WTC11 (cell line): Measurements from ENCODE around the gene AOX1. TPM values are rescaled to one million over a fixed set of nuclear protein-coding genes. Genes with fewer than 3 reads are reported as not detected.
A peak's percentile ranks its signal among the peaks of the same experiment; 100 is the strongest.

Experiments used
- ATAC-seq: fragments of 200-7000 bp; cut with Tn5 transposase; 2 replicates; pipeline ENCODE4 v1.10.0; 2021; ENCODE audit warnings: mild to moderate bottlenecking, moderate library complexity
- CTCF ChIA-PET: fragments of 300-600 bp; sonication (Branson Sonifier 250); formaldehyde crosslinking; loops from one replicate; lab custom pipeline; 2021; ENCODE audit warnings: antibody characterized with exemption; lab: Charles Lee
- POLR2A ChIA-PET: fragments of 350-600 bp; sonication (Branson Sonifier 250); formaldehyde crosslinking; loops from one replicate; lab custom pipeline; 2021; ENCODE audit warnings: antibody characterized with exemption; lab: Charles Lee
- DNase-seq: peaks from one replicate; pipeline ENCODE4 v3.0.0; 2021; ENCODE audit warnings: low spot score
- H3K27ac Mint-ChIP-seq: 2 replicates; pipeline ENCODE4 v1.8.0; 2021; ENCODE audit warnings: mixed read lengths
- H3K27me3 Mint-ChIP-seq: 2 replicates; pipeline ENCODE4 v1.8.0; 2021; ENCODE audit warnings: low read depth, mild to moderate bottlenecking, moderate library complexity, mixed read lengths
- H3K36me3 Mint-ChIP-seq: 2 replicates; pipeline ENCODE4 v1.8.0; 2021; ENCODE audit warnings: mixed read lengths
- H3K4me1 Mint-ChIP-seq: 2 replicates; pipeline ENCODE4 v1.8.0; 2022; ENCODE audit warnings: mixed read lengths
- H3K4me3 Mint-ChIP-seq: 2 replicates; pipeline ENCODE4 v1.8.0; 2021; ENCODE audit warnings: mild to moderate bottlenecking, moderate library complexity, mixed read lengths
- H3K9me3 Mint-ChIP-seq: 2 replicates; pipeline ENCODE4 v1.8.0; 2021; ENCODE audit warnings: mixed read lengths
- ETV6 ChIP-seq: sonication (generic); formaldehyde crosslinking; IDR thresholded peaks from 2 replicates; pipeline ENCODE4 v1.8.1; 2022; ENCODE audit warnings: mild to moderate bottlenecking, missing genetic modification reagents
- FOXK1 ChIP-seq: sonication (generic); formaldehyde crosslinking; IDR thresholded peaks from 2 replicates; pipeline ENCODE4 v1.8.0; 2022; ENCODE audit warnings: mild to moderate bottlenecking, moderate library complexity, missing genetic modification reagents
- GRHL2 ChIP-seq: fragments of 250-450 bp; sonication (Bioruptor Pico); IDR thresholded peaks from 2 replicates; pipeline ENCODE4 v1.8.0; 2022; ENCODE audit warnings: mild to moderate bottlenecking, moderate library complexity; ENCODE audit not compliant: insufficient replicate concordance, severe bottlenecking
- MXD4 ChIP-seq: fragments of 250-450 bp; sonication (Bioruptor Pico); IDR thresholded peaks from 2 replicates; pipeline ENCODE4 v1.8.0; 2021; ENCODE audit warnings: mild to moderate bottlenecking, moderate library complexity, borderline replicate concordance
- NR2C2 ChIP-seq: sonication (generic); formaldehyde crosslinking; IDR thresholded peaks from 2 replicates; pipeline ENCODE4 v1.8.0; 2022; ENCODE audit warnings: mild to moderate bottlenecking, missing genetic modification reagents
- PRRX2 ChIP-seq: fragments of 250-450 bp; sonication (Bioruptor Pico); IDR thresholded peaks from 2 replicates; pipeline ENCODE4 v1.8.0; 2021; ENCODE audit warnings: mild to moderate bottlenecking
- SP1 ChIP-seq: sonication (generic); formaldehyde crosslinking; conservative IDR thresholded peaks from 2 replicates; pipeline ENCODE4 v1.8.1; 2022; ENCODE audit warnings: missing genetic modification reagents
- ZNF317 ChIP-seq: sonication (generic); formaldehyde crosslinking; IDR thresholded peaks from 2 replicates; pipeline ENCODE4 v1.8.1; 2023; ENCODE audit warnings: low read depth, mild to moderate bottlenecking, moderate library complexity, missing genetic modification reagents, borderline replicate concordance
- ZNF396 ChIP-seq: fragments of 250-450 bp; sonication (Bioruptor Pico); IDR thresholded peaks from 2 replicates; pipeline ENCODE4 v1.8.0; 2021; ENCODE audit warnings: mild to moderate bottlenecking, moderate library complexity, borderline replicate concordance
- total RNA-seq: library from RNA; stranded (reverse); gene quantifications from 3 replicates; pipeline ENCODE4 v1.2.3, GENCODE V29; 2021
- TF ChIP-seq, protein P1 (sequence below): fragments of 250-450 bp; sonication (Bioruptor Pico); IDR thresholded peaks from 2 replicates; pipeline ENCODE4 v1.9.0; 2021; ENCODE audit warnings: mild to moderate bottlenecking
- TF ChIP-seq, protein P2 (sequence below): fragments of 250-450 bp; sonication (Bioruptor Pico); IDR thresholded peaks from 2 replicates; pipeline ENCODE4 v1.8.0; 2021; ENCODE audit warnings: mild to moderate bottlenecking
- TF ChIP-seq, protein P3 (sequence below): sonication (generic); formaldehyde crosslinking; IDR thresholded peaks from 2 replicates; pipeline ENCODE4 v1.8.1; 2023; ENCODE audit warnings: mild to moderate bottlenecking, moderate library complexity, missing genetic modification reagents
- TF ChIP-seq, protein P4 (sequence below): sonication (generic); formaldehyde crosslinking; IDR thresholded peaks from 2 replicates; pipeline ENCODE4 v1.8.0; 2022; ENCODE audit warnings: mild to moderate bottlenecking, missing genetic modification reagents
- TF ChIP-seq, protein P5 (sequence below): sonication (generic); formaldehyde crosslinking; IDR thresholded peaks from 2 replicates; pipeline ENCODE4 v1.8.1; 2023; ENCODE audit warnings: mild to moderate bottlenecking, missing genetic modification reagents, borderline replicate concordance
- TF ChIP-seq, protein P6 (sequence below): sonication (generic); formaldehyde crosslinking; conservative IDR thresholded peaks from 2 replicates; pipeline ENCODE4 v1.8.1; 2023; ENCODE audit warnings: mild to moderate bottlenecking, low read depth, missing genetic modification reagents, moderate library complexity

Gene AOX1
- total RNA-seq, 1 experiment from 2014 or later = 4.8 TPM

DNA sequence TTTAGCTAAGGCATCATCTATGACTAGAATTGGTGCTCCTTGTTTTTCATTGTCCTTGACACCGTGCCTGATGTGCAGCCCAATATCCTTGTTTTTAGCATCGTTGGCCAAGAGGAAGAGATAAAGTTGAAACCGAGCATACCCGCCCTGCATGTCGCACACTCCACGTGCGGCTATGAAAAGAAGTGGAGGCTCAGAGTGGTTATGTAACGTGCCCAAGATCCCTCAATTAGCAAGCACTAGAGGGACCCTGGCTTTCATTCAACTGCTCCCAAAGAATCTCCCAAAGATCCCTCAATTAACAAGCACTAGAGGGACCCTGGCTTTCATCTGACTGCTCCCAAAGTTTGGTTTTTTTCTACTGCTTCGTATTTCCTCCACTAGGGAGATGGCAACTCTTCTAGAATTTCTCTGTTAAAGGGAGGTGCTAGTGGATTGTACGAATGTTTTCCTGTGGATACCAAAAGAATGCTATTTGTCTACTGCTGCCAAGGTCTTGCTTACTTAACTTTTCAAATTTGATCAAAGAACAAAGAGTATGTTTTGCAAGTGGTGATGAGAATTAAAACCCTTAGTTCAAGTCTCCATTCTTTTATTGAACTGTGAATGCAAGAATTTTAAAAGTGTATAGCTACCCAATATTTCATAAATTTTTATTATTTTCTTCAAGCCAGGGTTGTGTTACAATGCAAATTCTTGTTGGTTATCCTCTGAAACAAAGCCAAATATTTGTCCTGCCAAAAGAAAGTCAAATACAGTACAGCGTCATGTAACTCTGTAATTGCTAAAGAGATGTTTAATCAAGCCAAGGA lies 92.1 kb downstream of the AOX1 start:
- ChIA-PET POLR2A (no interaction called here), CTCF (no interaction called here)
- H3K27ac Mint-ChIP-seq = no peak overlapping the region
- H3K4me1 Mint-ChIP-seq = no peaks in the 10 kb centered on the region
- no peaks in the 10 kb centered on the region for H3K9me3 Mint-ChIP-seq
- ATAC-seq (peak; percentile 72), DNase-seq (no peak)
- no peaks in the 10 kb centered on the region for H3K36me3 Mint-ChIP-seq
- TF ChIP-seq MXD4 (CRISPR knock-in tag) (no peak), SP1 (CRISPR knock-in tag) (no peak)
- no peaks in the 10 kb centered on the region for H3K27me3 Mint-ChIP-seq
- H3K4me3 Mint-ChIP-seq = no peak overlapping the region

DNA sequence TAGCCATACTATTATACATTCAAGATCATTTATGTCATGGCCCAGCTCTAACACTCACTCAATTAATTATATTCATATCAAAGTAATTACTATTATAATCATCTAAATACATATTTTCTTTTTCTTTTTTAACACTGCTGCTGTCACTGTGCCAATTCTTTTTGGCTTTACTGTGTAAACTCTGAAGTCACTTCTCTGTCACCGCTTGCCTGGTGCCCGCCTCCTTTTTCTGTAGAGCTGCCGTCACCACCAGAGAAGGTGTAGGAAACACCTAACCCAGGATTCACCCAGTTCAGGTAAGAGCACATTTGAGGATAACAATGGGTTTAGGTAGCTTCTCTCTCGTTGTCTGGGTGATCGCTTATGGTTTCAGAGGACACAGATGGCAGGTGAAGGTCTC lies 93.3 kb downstream of the AOX1 start:
- ATAC-seq (no peak), DNase-seq (no peak)
- ChIA-PET POLR2A (interaction anchor here (0.5 to 0.7 kb wide), 3 partner anchors 68 to 1807 kb away, joined by 4 to 6 read pairs (median 4); no protein-coding TSS in a partner anchor), CTCF (interaction anchor here (0.8 kb wide), 1 partner anchor 198 kb away, joined by 4 read pairs; no protein-coding TSS in a partner anchor)
- no peaks in the 10 kb centered on the region for H3K4me1 Mint-ChIP-seq
- H3K27ac Mint-ChIP-seq = no peak overlapping the region
- TF ChIP-seq, protein P1, sequence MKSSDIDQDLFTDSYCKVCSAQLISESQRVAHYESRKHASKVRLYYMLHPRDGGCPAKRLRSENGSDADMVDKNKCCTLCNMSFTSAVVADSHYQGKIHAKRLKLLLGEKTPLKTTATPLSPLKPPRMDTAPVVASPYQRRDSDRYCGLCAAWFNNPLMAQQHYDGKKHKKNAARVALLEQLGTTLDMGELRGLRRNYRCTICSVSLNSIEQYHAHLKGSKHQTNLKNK (CRISPR knock-in tag) = no peak
- TF ChIP-seq ZNF317 (CRISPR knock-in tag) (no peak), GRHL2 (no peak), FOXK1 (no peak), NR2C2 (no peak), PRRX2 (no peak), ZNF396 (no peak), ETV6 (no peak)
- TF ChIP-seq, protein P2, sequence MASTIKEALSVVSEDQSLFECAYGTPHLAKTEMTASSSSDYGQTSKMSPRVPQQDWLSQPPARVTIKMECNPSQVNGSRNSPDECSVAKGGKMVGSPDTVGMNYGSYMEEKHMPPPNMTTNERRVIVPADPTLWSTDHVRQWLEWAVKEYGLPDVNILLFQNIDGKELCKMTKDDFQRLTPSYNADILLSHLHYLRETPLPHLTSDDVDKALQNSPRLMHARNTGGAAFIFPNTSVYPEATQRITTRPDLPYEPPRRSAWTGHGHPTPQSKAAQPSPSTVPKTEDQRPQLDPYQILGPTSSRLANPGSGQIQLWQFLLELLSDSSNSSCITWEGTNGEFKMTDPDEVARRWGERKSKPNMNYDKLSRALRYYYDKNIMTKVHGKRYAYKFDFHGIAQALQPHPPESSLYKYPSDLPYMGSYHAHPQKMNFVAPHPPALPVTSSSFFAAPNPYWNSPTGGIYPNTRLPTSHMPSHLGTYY = no peak
- TF ChIP-seq, protein P3, sequence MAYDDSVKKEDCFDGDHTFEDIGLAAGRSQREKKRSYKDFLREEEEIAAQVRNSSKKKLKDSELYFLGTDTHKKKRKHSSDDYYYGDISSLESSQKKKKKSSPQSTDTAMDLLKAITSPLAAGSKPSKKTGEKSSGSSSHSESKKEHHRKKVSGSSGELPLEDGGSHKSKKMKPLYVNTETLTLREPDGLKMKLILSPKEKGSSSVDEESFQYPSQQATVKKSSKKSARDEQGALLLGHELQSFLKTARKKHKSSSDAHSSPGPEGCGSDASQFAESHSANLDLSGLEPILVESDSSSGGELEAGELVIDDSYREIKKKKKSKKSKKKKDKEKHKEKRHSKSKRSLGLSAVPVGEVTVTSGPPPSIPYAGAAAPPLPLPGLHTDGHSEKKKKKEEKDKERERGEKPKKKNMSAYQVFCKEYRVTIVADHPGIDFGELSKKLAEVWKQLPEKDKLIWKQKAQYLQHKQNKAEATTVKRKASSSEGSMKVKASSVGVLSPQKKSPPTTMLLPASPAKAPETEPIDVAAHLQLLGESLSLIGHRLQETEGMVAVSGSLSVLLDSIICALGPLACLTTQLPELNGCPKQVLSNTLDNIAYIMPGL = no peak
- TF ChIP-seq, protein P4, sequence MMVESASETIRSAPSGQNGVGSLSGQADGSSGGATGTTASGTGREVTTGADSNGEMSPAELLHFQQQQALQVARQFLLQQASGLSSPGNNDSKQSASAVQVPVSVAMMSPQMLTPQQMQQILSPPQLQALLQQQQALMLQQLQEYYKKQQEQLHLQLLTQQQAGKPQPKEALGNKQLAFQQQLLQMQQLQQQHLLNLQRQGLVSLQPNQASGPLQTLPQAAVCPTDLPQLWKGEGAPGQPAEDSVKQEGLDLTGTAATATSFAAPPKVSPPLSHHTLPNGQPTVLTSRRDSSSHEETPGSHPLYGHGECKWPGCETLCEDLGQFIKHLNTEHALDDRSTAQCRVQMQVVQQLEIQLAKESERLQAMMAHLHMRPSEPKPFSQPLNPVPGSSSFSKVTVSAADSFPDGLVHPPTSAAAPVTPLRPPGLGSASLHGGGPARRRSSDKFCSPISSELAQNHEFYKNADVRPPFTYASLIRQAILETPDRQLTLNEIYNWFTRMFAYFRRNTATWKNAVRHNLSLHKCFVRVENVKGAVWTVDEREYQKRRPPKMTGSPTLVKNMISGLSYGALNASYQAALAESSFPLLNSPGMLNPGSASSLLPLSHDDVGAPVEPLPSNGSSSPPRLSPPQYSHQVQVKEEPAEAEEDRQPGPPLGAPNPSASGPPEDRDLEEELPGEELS (CRISPR knock-in tag) = no peak
- TF ChIP-seq, protein P5, sequence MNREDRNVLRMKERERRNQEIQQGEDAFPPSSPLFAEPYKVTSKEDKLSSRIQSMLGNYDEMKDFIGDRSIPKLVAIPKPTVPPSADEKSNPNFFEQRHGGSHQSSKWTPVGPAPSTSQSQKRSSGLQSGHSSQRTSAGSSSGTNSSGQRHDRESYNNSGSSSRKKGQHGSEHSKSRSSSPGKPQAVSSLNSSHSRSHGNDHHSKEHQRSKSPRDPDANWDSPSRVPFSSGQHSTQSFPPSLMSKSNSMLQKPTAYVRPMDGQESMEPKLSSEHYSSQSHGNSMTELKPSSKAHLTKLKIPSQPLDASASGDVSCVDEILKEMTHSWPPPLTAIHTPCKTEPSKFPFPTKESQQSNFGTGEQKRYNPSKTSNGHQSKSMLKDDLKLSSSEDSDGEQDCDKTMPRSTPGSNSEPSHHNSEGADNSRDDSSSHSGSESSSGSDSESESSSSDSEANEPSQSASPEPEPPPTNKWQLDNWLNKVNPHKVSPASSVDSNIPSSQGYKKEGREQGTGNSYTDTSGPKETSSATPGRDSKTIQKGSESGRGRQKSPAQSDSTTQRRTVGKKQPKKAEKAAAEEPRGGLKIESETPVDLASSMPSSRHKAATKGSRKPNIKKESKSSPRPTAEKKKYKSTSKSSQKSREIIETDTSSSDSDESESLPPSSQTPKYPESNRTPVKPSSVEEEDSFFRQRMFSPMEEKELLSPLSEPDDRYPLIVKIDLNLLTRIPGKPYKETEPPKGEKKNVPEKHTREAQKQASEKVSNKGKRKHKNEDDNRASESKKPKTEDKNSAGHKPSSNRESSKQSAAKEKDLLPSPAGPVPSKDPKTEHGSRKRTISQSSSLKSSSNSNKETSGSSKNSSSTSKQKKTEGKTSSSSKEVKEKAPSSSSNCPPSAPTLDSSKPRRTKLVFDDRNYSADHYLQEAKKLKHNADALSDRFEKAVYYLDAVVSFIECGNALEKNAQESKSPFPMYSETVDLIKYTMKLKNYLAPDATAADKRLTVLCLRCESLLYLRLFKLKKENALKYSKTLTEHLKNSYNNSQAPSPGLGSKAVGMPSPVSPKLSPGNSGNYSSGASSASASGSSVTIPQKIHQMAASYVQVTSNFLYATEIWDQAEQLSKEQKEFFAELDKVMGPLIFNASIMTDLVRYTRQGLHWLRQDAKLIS = no peak
- TF ChIP-seq, protein P6, sequence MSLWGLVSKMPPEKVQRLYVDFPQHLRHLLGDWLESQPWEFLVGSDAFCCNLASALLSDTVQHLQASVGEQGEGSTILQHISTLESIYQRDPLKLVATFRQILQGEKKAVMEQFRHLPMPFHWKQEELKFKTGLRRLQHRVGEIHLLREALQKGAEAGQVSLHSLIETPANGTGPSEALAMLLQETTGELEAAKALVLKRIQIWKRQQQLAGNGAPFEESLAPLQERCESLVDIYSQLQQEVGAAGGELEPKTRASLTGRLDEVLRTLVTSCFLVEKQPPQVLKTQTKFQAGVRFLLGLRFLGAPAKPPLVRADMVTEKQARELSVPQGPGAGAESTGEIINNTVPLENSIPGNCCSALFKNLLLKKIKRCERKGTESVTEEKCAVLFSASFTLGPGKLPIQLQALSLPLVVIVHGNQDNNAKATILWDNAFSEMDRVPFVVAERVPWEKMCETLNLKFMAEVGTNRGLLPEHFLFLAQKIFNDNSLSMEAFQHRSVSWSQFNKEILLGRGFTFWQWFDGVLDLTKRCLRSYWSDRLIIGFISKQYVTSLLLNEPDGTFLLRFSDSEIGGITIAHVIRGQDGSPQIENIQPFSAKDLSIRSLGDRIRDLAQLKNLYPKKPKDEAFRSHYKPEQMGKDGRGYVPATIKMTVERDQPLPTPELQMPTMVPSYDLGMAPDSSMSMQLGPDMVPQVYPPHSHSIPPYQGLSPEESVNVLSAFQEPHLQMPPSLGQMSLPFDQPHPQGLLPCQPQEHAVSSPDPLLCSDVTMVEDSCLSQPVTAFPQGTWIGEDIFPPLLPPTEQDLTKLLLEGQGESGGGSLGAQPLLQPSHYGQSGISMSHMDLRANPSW (CRISPR knock-in tag) = no peak
- no peaks in the 10 kb centered on the region for H3K9me3 Mint-ChIP-seq
- H3K27me3 Mint-ChIP-seq = no peaks in the 10 kb centered on the region
- H3K4me3 Mint-ChIP-seq = no peak overlapping the region
- H3K36me3 Mint-ChIP-seq = no peaks in the 10 kb centered on the region
